CD4-positive, CD25-positive, alpha-beta regulatory T cell (primary cell): ENCODE results near the gene UGT1A7. TPM values are rescaled to one million over a fixed set of nuclear protein-coding genes. Genes with fewer than 3 reads are reported as not detected.

Experiments used
- ATAC-seq, 2 donors: fragments of 150-1000 bp; cut with Tn5 transposase; one replicate each; pipeline ENCODE4 v1.10.0; 2021; ENCODE audit warnings: low read depth in 2 of 2, moderate number of reproducible peaks in 2 of 2, moderate library complexity in 1 of 2
- DNase-seq, 3 donors: peaks; one replicate each; pipeline versions ENCODE4 v3.0.0 to v3.0.0-alpha.2; 2012 to 2022; ENCODE audit warnings: mixed read lengths in 1 of 3
- H3K27ac ChIP-seq: one replicate; pipeline ENCODE4 v1.7.0; 2013; ENCODE audit warnings: mild to moderate bottlenecking, low read length; ENCODE audit not compliant: insufficient read depth, poor library complexity, severe bottlenecking
- H3K27me3 ChIP-seq: one replicate; pipeline ENCODE4 v1.7.0; 2013; ENCODE audit warnings: low read length; ENCODE audit not compliant: control insufficient read depth, insufficient read depth
- H3K36me3 ChIP-seq: one replicate; pipeline ENCODE4 v1.7.0; 2013; ENCODE audit warnings: mild to moderate bottlenecking, low read length, moderate library complexity; ENCODE audit not compliant: control insufficient read depth, insufficient read depth
- H3K4me1 ChIP-seq: 2 replicates; pipeline ENCODE4 v1.7.0; 2013; ENCODE audit warnings: mild to moderate bottlenecking, low read length; ENCODE audit not compliant: insufficient read depth, control insufficient read depth, poor library complexity, severe bottlenecking
- H3K4me3 ChIP-seq: one replicate; pipeline ENCODE4 v1.7.0; 2013; ENCODE audit warnings: low read depth, mild to moderate bottlenecking, low read length, moderate library complexity
- H3K9me3 ChIP-seq, 2 experiments: 1 replicate in 1 of 2; 2 replicates in 1 of 2; pipeline ENCODE4 v1.7.0; 2013; ENCODE audit warnings: low read length in 2 of 2, mild to moderate bottlenecking in 1 of 2, moderate library complexity in 1 of 2; ENCODE audit not compliant: control insufficient read depth in 2 of 2
- H3K27ac Mint-ChIP-seq, 3 donors: one replicate each; pipeline ENCODE4 v1.8.0; 2020 to 2022; ENCODE audit warnings: mild to moderate bottlenecking in 3 of 3, mixed read lengths in 3 of 3, moderate library complexity in 2 of 3
- H3K27me3 Mint-ChIP-seq: one replicate; pipeline ENCODE4 v1.8.0; 2022; ENCODE audit warnings: mild to moderate bottlenecking, mixed read lengths
- H3K36me3 Mint-ChIP-seq: one replicate; pipeline ENCODE4 v1.8.0; 2020; ENCODE audit warnings: mixed read lengths
- H3K4me1 Mint-ChIP-seq, 4 donors: one replicate each; pipeline ENCODE4 v1.8.0; 2020 to 2022; ENCODE audit warnings: mixed read lengths in 4 of 4, mild to moderate bottlenecking in 1 of 4
- H3K4me3 Mint-ChIP-seq, 4 donors: one replicate each; pipeline ENCODE4 v1.8.0; 2020 to 2022; ENCODE audit warnings: mild to moderate bottlenecking in 4 of 4, mixed read lengths in 4 of 4, moderate library complexity in 3 of 4
- H3K9me3 Mint-ChIP-seq, 7 donors: one replicate each; pipeline ENCODE4 v1.8.0; 2020 to 2022; ENCODE audit warnings: mixed read lengths in 7 of 7, mild to moderate bottlenecking in 3 of 7, moderate library complexity in 2 of 7
- polyA plus RNA-seq, 4 donors: library from polyadenylated mRNA; unstranded; fragments of 300-500 nt; fragmentation: Illumina TruSeq; gene quantifications; one replicate each; pipeline ENCODE4 v1.2.3, GENCODE V29; 2021
- total RNA-seq: library from RNA; stranded (reverse); gene quantifications from one replicate; pipeline ENCODE4 v1.2.3, GENCODE V29; 2022

Gene UGT1A7
- total and polyA plus RNA-seq, 5 donors from 2014 or later = not detected

- Mint-ChIP-seq H3K27ac (peak overlapping the region in 2 of 3 donors; percentile 33 to 85), H3K4me3 (no peak overlapping the region), H3K27me3 (peaks cover 34% of the 10 kb centered on the region), H3K36me3 (no peaks in the 10 kb centered on the region), H3K4me1 (no peaks in the 10 kb centered on the region), H3K9me3 (peaks cover 0 to 1% (median 0%) of the 10 kb centered on the region in 7 donors)
- H3K27me3 ChIP-seq = no peaks in the 10 kb centered on the region
- H3K9me3 ChIP-seq = no peaks in the 10 kb centered on the region
- H3K36me3 ChIP-seq = no peaks in the 10 kb centered on the region
- no peak overlapping the region for H3K27ac ChIP-seq
- no peak for DNase-seq
- no peak for ATAC-seq
- H3K4me3 ChIP-seq = no peak overlapping the region
- no peaks in the 10 kb centered on the region for H3K4me1 ChIP-seq
These were observed 135.7 kb downstream of the UGT1A7 start for GRCh38 chr2:233817361-233817911.

GRCh38 chr2:233817995-233818638, 136.4 kb downstream of the UGT1A7 start:
- no peak for DNase-seq
- no peaks in the 10 kb centered on the region for H3K4me1 Mint-ChIP-seq
- Histone ChIP-seq H3K36me3 (no peaks in the 10 kb centered on the region), H3K9me3 (no peaks in the 10 kb centered on the region), H3K27me3 (no peaks in the 10 kb centered on the region), H3K4me3 (no peak overlapping the region), H3K4me1 (no peaks in the 10 kb centered on the region), H3K27ac (no peak overlapping the region)
- no peak overlapping the region for H3K4me3 Mint-ChIP-seq
- H3K9me3 Mint-ChIP-seq = peaks cover 0 to 1% (median 0%) of the 10 kb centered on the region in 7 donors
- H3K27me3 Mint-ChIP-seq = peaks cover 31% of the 10 kb centered on the region
- no peaks in the 10 kb centered on the region for H3K36me3 Mint-ChIP-seq
- no peak for ATAC-seq
- no peak overlapping the region for H3K27ac Mint-ChIP-seq

GRCh38 chr2:233818639-233819621, 137.2 kb downstream of the UGT1A7 start:
- Mint-ChIP-seq H3K27ac (no peak overlapping the region), H3K4me3 (no peak overlapping the region), H3K4me1 (no peaks in the 10 kb centered on the region), H3K36me3 (no peaks in the 10 kb centered on the region), H3K27me3 (peaks cover 23% of the 10 kb centered on the region), H3K9me3 (peaks cover 0 to 1% (median 0%) of the 10 kb centered on the region in 7 donors)
- Histone ChIP-seq H3K4me3 (no peak overlapping the region), H3K9me3 (no peaks in the 10 kb centered on the region), H3K27me3 (no peaks in the 10 kb centered on the region), H3K36me3 (no peaks in the 10 kb centered on the region), H3K4me1 (no peaks in the 10 kb centered on the region), H3K27ac (no peak overlapping the region)
- DNase-seq (no peak), ATAC-seq (no peak)

GRCh38 chr2:233819884-233820773, 138.4 kb downstream of the UGT1A7 start:
- Mint-ChIP-seq H3K27ac (no peak overlapping the region), H3K9me3 (peaks cover 0 to 1% (median 0%) of the 10 kb centered on the region in 7 donors), H3K4me3 (no peak overlapping the region), H3K27me3 (peaks cover 19% of the 10 kb centered on the region), H3K4me1 (no peaks in the 10 kb centered on the region), H3K36me3 (no peaks in the 10 kb centered on the region)
- DNase-seq = no peak
- no peak for ATAC-seq
- no peak overlapping the region for H3K27ac ChIP-seq
- H3K4me3 ChIP-seq = no peak overlapping the region
- H3K27me3 ChIP-seq = no peaks in the 10 kb centered on the region
- no peaks in the 10 kb centered on the region for H3K9me3 ChIP-seq
- H3K4me1 ChIP-seq = no peaks in the 10 kb centered on the region
- H3K36me3 ChIP-seq = no peaks in the 10 kb centered on the region

- no peaks in the 10 kb centered on the region for H3K4me1 Mint-ChIP-seq
- no peak overlapping the region for H3K4me3 ChIP-seq
- H3K4me1 ChIP-seq = no peaks in the 10 kb centered on the region
- DNase-seq (no peak), ATAC-seq (no peak)
- H3K4me3 Mint-ChIP-seq = no peak overlapping the region
- no peak overlapping the region for H3K27ac Mint-ChIP-seq
- no peaks in the 10 kb centered on the region for H3K36me3 ChIP-seq
- no peaks in the 10 kb centered on the region for H3K27me3 ChIP-seq
- H3K27ac ChIP-seq = no peak overlapping the region
- peaks cover 4% of the 10 kb centered on the region for H3K36me3 Mint-ChIP-seq
- H3K9me3 Mint-ChIP-seq = peaks cover 0 to 1% (median 0%) of the 10 kb centered on the region in 7 donors
- no peaks in the 10 kb centered on the region for H3K9me3 ChIP-seq
- H3K27me3 Mint-ChIP-seq = peaks cover 18% of the 10 kb centered on the region
These were observed 139.0 kb downstream of the UGT1A7 start for GRCh38 chr2:233820774-233821105.

GRCh38 chr2:233821196-233821595, 139.5 kb downstream of the UGT1A7 start:
- no peak overlapping the region for H3K27ac Mint-ChIP-seq
- H3K27me3 Mint-ChIP-seq = peaks cover 18% of the 10 kb centered on the region
- no peaks in the 10 kb centered on the region for H3K27me3 ChIP-seq

GRCh38 chr2:233821709-233822100, 140.0 kb downstream of the UGT1A7 start:
- Histone ChIP-seq H3K4me1 (no peaks in the 10 kb centered on the region), H3K4me3 (no peak overlapping the region), H3K36me3 (no peaks in the 10 kb centered on the region), H3K27ac (no peak overlapping the region), H3K27me3 (no peaks in the 10 kb centered on the region), H3K9me3 (no peaks in the 10 kb centered on the region)
- ATAC-seq = no peak
- no peak overlapping the region for H3K4me3 Mint-ChIP-seq
- no peaks in the 10 kb centered on the region for H3K4me1 Mint-ChIP-seq
- no peak for DNase-seq
- peaks cover 18% of the 10 kb centered on the region for H3K27me3 Mint-ChIP-seq
- H3K27ac Mint-ChIP-seq = no peak overlapping the region
- peaks cover 0 to 1% (median 0%) of the 10 kb centered on the region in 7 donors for H3K9me3 Mint-ChIP-seq
- peaks cover 4% of the 10 kb centered on the region for H3K36me3 Mint-ChIP-seq

More at GRCh38 chr2:233821196-233821595, 139.5 kb downstream of the UGT1A7 start:
- Mint-ChIP-seq H3K36me3 (peaks cover 4% of the 10 kb centered on the region), H3K9me3 (peaks cover 0 to 1% (median 0%) of the 10 kb centered on the region in 7 donors), H3K4me3 (no peak overlapping the region), H3K4me1 (no peaks in the 10 kb centered on the region)
- Histone ChIP-seq H3K36me3 (no peaks in the 10 kb centered on the region), H3K9me3 (no peaks in the 10 kb centered on the region), H3K4me3 (no peak overlapping the region), H3K4me1 (no peaks in the 10 kb centered on the region), H3K27ac (no peak overlapping the region)
- no peak for ATAC-seq
- DNase-seq = no peak
